Type B pancreatic cell (in vitro differentiated cells): ENCODE data around the gene B3GNT7. TPM values are rescaled to one million over a fixed set of nuclear protein-coding genes. Genes with fewer than 3 reads are reported as not detected.

Experiments used
- DNase-seq: peaks from one replicate; pipeline ENCODE4 v3.0.0; 2021; ENCODE audit warnings: mixed read lengths; ENCODE audit not compliant: unreplicated experiment; ENCODE audit errors: extremely low spot score
- H3K27ac Mint-ChIP-seq: 2 replicates; pipeline ENCODE4 v1.8.0; 2021; ENCODE audit warnings: mild to moderate bottlenecking, mixed read lengths
- H3K27me3 Mint-ChIP-seq: 2 replicates; pipeline ENCODE4 v1.8.0; 2021; ENCODE audit warnings: mixed read lengths
- H3K36me3 Mint-ChIP-seq: 2 replicates; pipeline ENCODE4 v1.8.0; 2021; ENCODE audit warnings: mixed read lengths
- H3K4me1 Mint-ChIP-seq: one replicate; pipeline ENCODE4 v1.8.0; 2021; ENCODE audit warnings: mixed read lengths; ENCODE audit not compliant: unreplicated experiment
- H3K4me3 Mint-ChIP-seq: 2 replicates; pipeline ENCODE4 v1.8.0; 2021; ENCODE audit warnings: mild to moderate bottlenecking, mixed read lengths
- H3K9me3 Mint-ChIP-seq: 2 replicates; pipeline ENCODE4 v1.8.0; 2021; ENCODE audit warnings: mixed read lengths
- total RNA-seq: library from RNA; stranded (reverse); gene quantifications from 2 replicates; pipeline ENCODE4 v1.2.1, GENCODE V29; 2021; ENCODE audit warnings: low replicate concordance
- TF ChIP-seq, protein P1 (sequence below): fragments of 200-600 bp; sonication (generic); conservative IDR thresholded peaks from 2 replicates; pipeline ENCODE4 v1.5.0; 2021; ENCODE audit warnings: antibody characterized with exemption, mild to moderate bottlenecking

The B3GNT7 gene
- total RNA-seq, 1 donor from 2014 or later, result 6.8 TPM

DNA sequence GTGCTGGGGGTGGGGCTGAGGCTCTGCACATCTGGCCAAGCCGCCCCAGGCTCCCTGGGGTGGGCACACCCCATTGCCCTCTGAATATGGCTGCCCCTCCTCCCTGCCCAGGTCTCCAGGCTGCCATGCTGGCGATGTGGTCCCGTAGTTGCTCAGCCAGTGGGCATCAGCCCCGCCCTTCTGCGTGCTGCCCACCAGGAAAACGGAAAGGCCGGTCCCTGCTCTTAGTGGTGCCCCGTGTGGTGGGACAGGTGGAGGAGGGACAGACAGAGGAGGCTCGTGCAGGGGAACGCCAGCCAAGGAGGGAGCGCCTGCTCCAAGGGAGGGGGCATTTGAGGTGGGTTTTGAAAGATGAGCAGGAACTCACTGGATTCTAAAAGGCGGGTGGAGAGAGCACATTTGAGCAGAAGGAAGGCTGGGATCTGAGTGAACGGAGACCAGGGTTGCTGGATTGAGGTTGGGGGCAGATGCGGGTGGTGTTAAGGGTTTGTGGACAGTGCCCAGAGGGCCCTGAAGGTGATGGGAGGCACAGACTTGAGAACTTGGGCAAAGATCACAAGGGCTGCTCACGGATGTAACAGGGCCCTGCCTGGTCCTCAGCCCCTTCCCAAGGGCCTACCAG lies 6.7 kb upstream of the B3GNT7 start:
- no peak overlapping the region for H3K4me3 Mint-ChIP-seq
- peaks cover 10% of the 10 kb centered on the region for H3K4me1 Mint-ChIP-seq

GRCh38 chr2:231390667-231391066 lies 4.8 kb upstream of the B3GNT7 start:
- Mint-ChIP-seq H3K9me3 (no peaks in the 10 kb centered on the region), H3K4me1 (peaks cover 16% of the 10 kb centered on the region), H3K4me3 (no peak overlapping the region), H3K27me3 (peaks cover 14% of the 10 kb centered on the region), H3K36me3 (no peaks in the 10 kb centered on the region), H3K27ac (no peak overlapping the region)
- TF ChIP-seq, protein P1, sequence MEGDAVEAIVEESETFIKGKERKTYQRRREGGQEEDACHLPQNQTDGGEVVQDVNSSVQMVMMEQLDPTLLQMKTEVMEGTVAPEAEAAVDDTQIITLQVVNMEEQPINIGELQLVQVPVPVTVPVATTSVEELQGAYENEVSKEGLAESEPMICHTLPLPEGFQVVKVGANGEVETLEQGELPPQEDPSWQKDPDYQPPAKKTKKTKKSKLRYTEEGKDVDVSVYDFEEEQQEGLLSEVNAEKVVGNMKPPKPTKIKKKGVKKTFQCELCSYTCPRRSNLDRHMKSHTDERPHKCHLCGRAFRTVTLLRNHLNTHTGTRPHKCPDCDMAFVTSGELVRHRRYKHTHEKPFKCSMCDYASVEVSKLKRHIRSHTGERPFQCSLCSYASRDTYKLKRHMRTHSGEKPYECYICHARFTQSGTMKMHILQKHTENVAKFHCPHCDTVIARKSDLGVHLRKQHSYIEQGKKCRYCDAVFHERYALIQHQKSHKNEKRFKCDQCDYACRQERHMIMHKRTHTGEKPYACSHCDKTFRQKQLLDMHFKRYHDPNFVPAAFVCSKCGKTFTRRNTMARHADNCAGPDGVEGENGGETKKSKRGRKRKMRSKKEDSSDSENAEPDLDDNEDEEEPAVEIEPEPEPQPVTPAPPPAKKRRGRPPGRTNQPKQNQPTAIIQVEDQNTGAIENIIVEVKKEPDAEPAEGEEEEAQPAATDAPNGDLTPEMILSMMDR, result no peak
- no peak for DNase-seq

More for the DNA sequence above, 6.7 kb upstream of the B3GNT7 start:
- Mint-ChIP-seq H3K9me3 (peaks cover 8% of the 10 kb centered on the region), H3K27ac (no peak overlapping the region), H3K36me3 (peaks cover 4% of the 10 kb centered on the region), H3K27me3 (peaks cover 4% of the 10 kb centered on the region)
- no peak for DNase-seq
- TF ChIP-seq, protein P1, result no peak

DNA sequence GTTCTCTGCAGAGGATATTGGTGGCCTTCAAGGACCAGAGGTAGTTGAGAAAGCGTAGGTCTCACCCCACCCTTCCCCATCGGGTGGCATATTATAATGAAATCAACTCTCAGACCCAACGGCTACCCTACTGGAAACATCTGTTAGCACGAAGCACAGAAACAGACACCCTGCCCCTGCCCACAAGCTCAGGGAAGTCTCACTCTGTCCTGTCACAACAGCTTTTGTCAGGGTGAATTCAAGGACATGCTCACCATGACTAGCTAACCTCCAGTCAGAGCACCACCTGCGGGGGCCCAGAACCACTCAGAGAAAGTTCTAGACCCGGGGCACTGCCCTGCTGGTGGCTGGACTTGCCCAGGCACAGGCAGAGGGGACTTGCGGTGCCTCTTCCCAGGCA lies 3.5 kb upstream of the B3GNT7 start:
- no peak overlapping the region for H3K27ac Mint-ChIP-seq
- no peak overlapping the region for H3K4me3 Mint-ChIP-seq
- peaks cover 22% of the 10 kb centered on the region for H3K27me3 Mint-ChIP-seq
- H3K4me1 Mint-ChIP-seq, result peaks cover 16% of the 10 kb centered on the region
- no peak for DNase-seq
- H3K9me3 Mint-ChIP-seq, result no peaks in the 10 kb centered on the region
- no peaks in the 10 kb centered on the region for H3K36me3 Mint-ChIP-seq
- TF ChIP-seq, protein P1, result no peak

GRCh38 chr2:231392431-231393148 lies 2.9 kb upstream of the B3GNT7 start:
- Mint-ChIP-seq H3K9me3 (no peaks in the 10 kb centered on the region), H3K4me3 (no peak overlapping the region), H3K36me3 (no peaks in the 10 kb centered on the region), H3K27me3 (peaks cover 24% of the 10 kb centered on the region), H3K27ac (no peak overlapping the region), H3K4me1 (peaks cover 16% of the 10 kb centered on the region)
- TF ChIP-seq, protein P1, result no peak
- DNase-seq, result no peak

- Mint-ChIP-seq H3K9me3 (no peaks in the 10 kb centered on the region), H3K4me1 (peaks cover 16% of the 10 kb centered on the region), H3K36me3 (no peaks in the 10 kb centered on the region), H3K27me3 (peaks cover 24% of the 10 kb centered on the region), H3K4me3 (no peak overlapping the region), H3K27ac (no peak overlapping the region)
- TF ChIP-seq, protein P1, result peak; percentile 26
- DNase-seq, result no peak
These were observed 2.1 kb upstream of the B3GNT7 start for GRCh38 chr2:231393149-231394131.
